ENCODE results near the gene DCUN1D1.
"Not testable (repeated sequence)": the region's sequence is repeated elsewhere in the genome, so short reads cannot be mapped to it uniquely, and the experiment has no call there.

DCUN1D1 gene

GRCh38 chr3:183008800-183009199, 28.5 kb upstream of the DCUN1D1 start:
- no peaks in the 10 kb centered on the region for H3K27me3 ChIP-seq
- H3K9me3 ChIP-seq (replicated peaks in 1 of 11), result no peaks in the 10 kb centered on the region
- no peak overlapping the region for H3K4me3 ChIP-seq
- no peak overlapping the region for H3K9ac ChIP-seq
- no peaks in the 10 kb centered on the region for H4K20me1 ChIP-seq
- peaks cover 0 to 5% (median 0%) of the 10 kb centered on the region in 10 experiments; a peak in 8 of 20 replicates for H3K4me1 ChIP-seq
- TF ChIP-seq Cebpa-rat (IDR thresholded peaks at IDR 0.05), result no peak
- no peak overlapping the region for H3K4me2 ChIP-seq
- peaks cover 8 to 29% (median 16%) of the 10 kb centered on the region in 11 experiments; a peak in 16 of 22 replicates for H3K36me3 ChIP-seq
- no peak overlapping the region for H3K27ac ChIP-seq

- no peaks in the 10 kb centered on the region; a peak in 2 of 20 replicates for H3K4me1 ChIP-seq
- H3K36me3 ChIP-seq, result peaks cover 3 to 24% (median 11%) of the 10 kb centered on the region in 11 experiments; a peak in 12 of 22 replicates
- H3K9ac ChIP-seq, result no peak overlapping the region
- no peak overlapping the region for H3K4me2 ChIP-seq
- no peaks in the 10 kb centered on the region for H3K27me3 ChIP-seq
- H4K20me1 ChIP-seq, result no peaks in the 10 kb centered on the region
- no peak for TF ChIP-seq Cebpa-rat (IDR thresholded peaks at IDR 0.05)
- H3K27ac ChIP-seq, result no peak overlapping the region
- no peak overlapping the region for H3K4me3 ChIP-seq
- no peaks in the 10 kb centered on the region for H3K9me3 ChIP-seq (replicated peaks in 1 of 11)
These were observed 28.0 kb upstream of the DCUN1D1 start for GRCh38 chr3:183008303-183008702.

- TF ChIP-seq Cebpa-rat (IDR thresholded peaks at IDR 0.05), result no peak
- Histone ChIP-seq H3K36me3 (peaks cover 0 to 8% (median 0%) of the 10 kb centered on the region in 11 experiments; a peak in 2 of 22 replicates), H3K9ac (no peak overlapping the region), H3K9me3 (replicated peaks in 1 of 11) (no peaks in the 10 kb centered on the region), H4K20me1 (no peaks in the 10 kb centered on the region), H3K4me3 (no peak overlapping the region), H3K4me2 (no peak overlapping the region), H3K4me1 (no peaks in the 10 kb centered on the region; a peak in 2 of 20 replicates), H3K27me3 (no peaks in the 10 kb centered on the region), H3K27ac (no peak overlapping the region)
These were observed 26.2 kb upstream of the DCUN1D1 start for GRCh38 chr3:183006396-183007002.

GRCh38 chr3:182999767-183000166, 19.4 kb upstream of the DCUN1D1 start:
- TF ChIP-seq Cebpa-rat (IDR thresholded peaks at IDR 0.05), result no peak
- Histone ChIP-seq H3K27ac (no peak overlapping the region), H3K9ac (no peak overlapping the region), H3K4me2 (no peak overlapping the region), H4K20me1 (no peaks in the 10 kb centered on the region), H3K9me3 (replicated peaks in 1 of 11) (peaks cover 12 to 21% (median 17%) of the 10 kb centered on the region in 11 experiments; a peak in 20 of 22 replicates), H3K4me1 (no peaks in the 10 kb centered on the region), H3K36me3 (no peaks in the 10 kb centered on the region), H3K27me3 (no peaks in the 10 kb centered on the region), H3K4me3 (no peak overlapping the region)

- not testable (repeated sequence) for H4K20me1 ChIP-seq, H3K4me3 ChIP-seq, H3K4me1 ChIP-seq, H3K36me3 ChIP-seq, H3K27me3 ChIP-seq, H3K9ac ChIP-seq, H3K27ac ChIP-seq, H3K4me2 ChIP-seq
- H3K9me3 ChIP-seq (replicated peaks in 1 of 11), result peaks cover 28 to 35% (median 32%) of the 10 kb centered on the region in 11 experiments
These were observed 13.3 kb upstream of the DCUN1D1 start for GRCh38 chr3:182993486-182994201.

- Histone ChIP-seq H3K4me3 (no peak overlapping the region), H4K20me1 (no peaks in the 10 kb centered on the region), H3K27ac (no peak overlapping the region), H3K4me2 (no peak overlapping the region), H3K9ac (no peak overlapping the region), H3K4me1 (peaks cover 0 to 7% (median 0%) of the 10 kb centered on the region in 10 experiments; a peak in 3 of 20 replicates), H3K36me3 (no peaks in the 10 kb centered on the region), H3K27me3 (no peaks in the 10 kb centered on the region), H3K9me3 (replicated peaks in 1 of 11) (peaks cover 9 to 16% (median 12%) of the 10 kb centered on the region in 11 experiments; a peak in 20 of 22 replicates)
- no peak for TF ChIP-seq Cebpa-rat (IDR thresholded peaks at IDR 0.05)
These were observed 9.2 kb upstream of the DCUN1D1 start for GRCh38 chr3:182989566-182989965.

- Histone ChIP-seq H3K9ac (no peak overlapping the region), H3K36me3 (no peaks in the 10 kb centered on the region), H3K27me3 (no peaks in the 10 kb centered on the region), H3K27ac (no peak overlapping the region), H3K9me3 (replicated peaks in 1 of 11) (no peaks in the 10 kb centered on the region), H3K4me1 (peaks cover 3 to 12% (median 6%) of the 10 kb centered on the region in 10 experiments; a peak in 18 of 20 replicates), H3K4me2 (no peak overlapping the region), H3K4me3 (no peak overlapping the region), H4K20me1 (no peaks in the 10 kb centered on the region)
- TF ChIP-seq Cebpa-rat (IDR thresholded peaks at IDR 0.05), result no peak
These were observed 5.7 kb upstream of the DCUN1D1 start for GRCh38 chr3:182986021-182986420.

- H4K20me1 ChIP-seq, result peaks cover 3 to 9% (median 7%) of the 10 kb centered on the region in 11 experiments; a peak in 19 of 22 replicates
- no peaks in the 10 kb centered on the region for H3K9me3 ChIP-seq (replicated peaks in 1 of 11)
- H3K27ac ChIP-seq, result no peak overlapping the region
- no peaks in the 10 kb centered on the region for H3K36me3 ChIP-seq
- no peak overlapping the region for H3K4me2 ChIP-seq
- H3K4me1 ChIP-seq, result peaks cover 11 to 19% (median 15%) of the 10 kb centered on the region in 10 experiments
- no peaks in the 10 kb centered on the region for H3K27me3 ChIP-seq
- H3K4me3 ChIP-seq, result no peak overlapping the region
- no peak overlapping the region for H3K9ac ChIP-seq
- no peak for TF ChIP-seq Cebpa-rat (IDR thresholded peaks at IDR 0.05)
These were observed 3.5 kb upstream of the DCUN1D1 start for GRCh38 chr3:182983876-182984275.

- H3K4me1 ChIP-seq, result peaks cover 28 to 47% (median 36%) of the 10 kb centered on the region in 10 experiments
- peak overlapping the region; percentile 69 to 89 (median 79) for H3K4me2 ChIP-seq
- H3K27me3 ChIP-seq, result no peaks in the 10 kb centered on the region
- peak overlapping the region; percentile 90 to 96 (median 95); a peak in 21 of 22 replicates for H3K9ac ChIP-seq
- no peak for TF ChIP-seq Cebpa-rat (IDR thresholded peaks at IDR 0.05)
- peaks cover 18 to 38% (median 34%) of the 10 kb centered on the region in 11 experiments; a peak in 21 of 22 replicates for H4K20me1 ChIP-seq
- no peaks in the 10 kb centered on the region for H3K9me3 ChIP-seq (replicated peaks in 1 of 11)
- H3K36me3 ChIP-seq, result no peaks in the 10 kb centered on the region
- H3K27ac ChIP-seq, result peak overlapping the region; percentile 48 to 97 (median 89); a peak in 21 of 22 replicates
- H3K4me3 ChIP-seq, result peak overlapping the region; percentile 79 to 96 (median 90)
These were observed 671 bp upstream of the DCUN1D1 start for GRCh38 chr3:182981038-182981380.
